CD4-positive, CD25-positive, alpha-beta regulatory T cell (primary cell): ENCODE data around the gene GNAL. TPM values are rescaled to one million over a fixed set of nuclear protein-coding genes. Genes with fewer than 3 reads are reported as not detected.

ENCODE experiments used
- ATAC-seq, 2 donors: fragments of 150-1000 bp; cut with Tn5 transposase; one replicate each; pipeline ENCODE4 v1.10.0; 2021; ENCODE audit warnings: low read depth in 2 of 2, moderate number of reproducible peaks in 2 of 2, moderate library complexity in 1 of 2
- DNase-seq, 3 donors: peaks; one replicate each; pipeline versions ENCODE4 v3.0.0 to v3.0.0-alpha.2; 2012 to 2022; ENCODE audit warnings: mixed read lengths in 1 of 3
- H3K27ac ChIP-seq: one replicate; pipeline ENCODE4 v1.7.0; 2013; ENCODE audit warnings: mild to moderate bottlenecking, low read length; ENCODE audit not compliant: insufficient read depth, poor library complexity, severe bottlenecking
- H3K27me3 ChIP-seq: one replicate; pipeline ENCODE4 v1.7.0; 2013; ENCODE audit warnings: low read length; ENCODE audit not compliant: control insufficient read depth, insufficient read depth
- H3K36me3 ChIP-seq: one replicate; pipeline ENCODE4 v1.7.0; 2013; ENCODE audit warnings: mild to moderate bottlenecking, low read length, moderate library complexity; ENCODE audit not compliant: control insufficient read depth, insufficient read depth
- H3K4me1 ChIP-seq: 2 replicates; pipeline ENCODE4 v1.7.0; 2013; ENCODE audit warnings: mild to moderate bottlenecking, low read length; ENCODE audit not compliant: insufficient read depth, control insufficient read depth, poor library complexity, severe bottlenecking
- H3K4me3 ChIP-seq: one replicate; pipeline ENCODE4 v1.7.0; 2013; ENCODE audit warnings: low read depth, mild to moderate bottlenecking, low read length, moderate library complexity
- H3K9me3 ChIP-seq, 2 experiments: 1 replicate in 1 of 2; 2 replicates in 1 of 2; pipeline ENCODE4 v1.7.0; 2013; ENCODE audit warnings: low read length in 2 of 2, mild to moderate bottlenecking in 1 of 2, moderate library complexity in 1 of 2; ENCODE audit not compliant: control insufficient read depth in 2 of 2
- H3K27ac Mint-ChIP-seq, 3 donors: one replicate each; pipeline ENCODE4 v1.8.0; 2020 to 2022; ENCODE audit warnings: mild to moderate bottlenecking in 3 of 3, mixed read lengths in 3 of 3, moderate library complexity in 2 of 3
- H3K27me3 Mint-ChIP-seq: one replicate; pipeline ENCODE4 v1.8.0; 2022; ENCODE audit warnings: mild to moderate bottlenecking, mixed read lengths
- H3K36me3 Mint-ChIP-seq: one replicate; pipeline ENCODE4 v1.8.0; 2020; ENCODE audit warnings: mixed read lengths
- H3K4me1 Mint-ChIP-seq, 4 donors: one replicate each; pipeline ENCODE4 v1.8.0; 2020 to 2022; ENCODE audit warnings: mixed read lengths in 4 of 4, mild to moderate bottlenecking in 1 of 4
- H3K4me3 Mint-ChIP-seq, 4 donors: one replicate each; pipeline ENCODE4 v1.8.0; 2020 to 2022; ENCODE audit warnings: mild to moderate bottlenecking in 4 of 4, mixed read lengths in 4 of 4, moderate library complexity in 3 of 4
- H3K9me3 Mint-ChIP-seq, 7 donors: one replicate each; pipeline ENCODE4 v1.8.0; 2020 to 2022; ENCODE audit warnings: mixed read lengths in 7 of 7, mild to moderate bottlenecking in 3 of 7, moderate library complexity in 2 of 7
- polyA plus RNA-seq, 4 donors: library from polyadenylated mRNA; unstranded; fragments of 300-500 nt; fragmentation: Illumina TruSeq; gene quantifications; one replicate each; pipeline ENCODE4 v1.2.3, GENCODE V29; 2021
- total RNA-seq: library from RNA; stranded (reverse); gene quantifications from one replicate; pipeline ENCODE4 v1.2.3, GENCODE V29; 2022

Gene GNAL
- total and polyA plus RNA-seq, 5 donors from 2014 or later, result 0.05 to 0.76 (median 0.09) TPM; not detected in 2

- Histone ChIP-seq H3K27ac (no peak overlapping the region), H3K36me3 (no peaks in the 10 kb centered on the region), H3K27me3 (no peaks in the 10 kb centered on the region), H3K9me3 (no peaks in the 10 kb centered on the region), H3K4me1 (no peaks in the 10 kb centered on the region), H3K4me3 (no peak overlapping the region)
- Mint-ChIP-seq H3K36me3 (no peaks in the 10 kb centered on the region), H3K27me3 (peaks cover 11% of the 10 kb centered on the region), H3K27ac (no peak overlapping the region), H3K9me3 (no peaks in the 10 kb centered on the region), H3K4me1 (no peaks in the 10 kb centered on the region), H3K4me3 (no peak overlapping the region)
- DNase-seq (no peak), ATAC-seq (no peak)
Measured at GRCh38 chr18:11669948-11670275, 19.2 kb upstream of the GNAL start.

GRCh38 chr18:11671156-11671555, 17.9 kb upstream of the GNAL start:
- DNase-seq (no peak), ATAC-seq (no peak)
- H3K27ac Mint-ChIP-seq, result no peak overlapping the region
- no peaks in the 10 kb centered on the region for H3K27me3 ChIP-seq
- H3K36me3 Mint-ChIP-seq, result no peaks in the 10 kb centered on the region
- no peaks in the 10 kb centered on the region for H3K36me3 ChIP-seq
- peaks cover 11% of the 10 kb centered on the region for H3K27me3 Mint-ChIP-seq
- no peaks in the 10 kb centered on the region for H3K4me1 ChIP-seq
- H3K9me3 Mint-ChIP-seq, result no peaks in the 10 kb centered on the region
- H3K27ac ChIP-seq, result no peak overlapping the region
- no peak overlapping the region for H3K4me3 ChIP-seq
- no peaks in the 10 kb centered on the region for H3K4me1 Mint-ChIP-seq
- no peak overlapping the region for H3K4me3 Mint-ChIP-seq
- H3K9me3 ChIP-seq, result no peaks in the 10 kb centered on the region

- no peaks in the 10 kb centered on the region for H3K27me3 ChIP-seq
- ATAC-seq (no peak), DNase-seq (no peak)
- H3K27me3 Mint-ChIP-seq, result peaks cover 11% of the 10 kb centered on the region
- no peaks in the 10 kb centered on the region for H3K36me3 Mint-ChIP-seq
- H3K4me1 ChIP-seq, result no peaks in the 10 kb centered on the region
- no peak overlapping the region for H3K4me3 ChIP-seq
- H3K4me1 Mint-ChIP-seq, result no peaks in the 10 kb centered on the region
- H3K36me3 ChIP-seq, result no peaks in the 10 kb centered on the region
- no peak overlapping the region for H3K27ac Mint-ChIP-seq
- H3K9me3 ChIP-seq, result no peaks in the 10 kb centered on the region
- no peaks in the 10 kb centered on the region for H3K9me3 Mint-ChIP-seq
- H3K4me3 Mint-ChIP-seq, result no peak overlapping the region
- H3K27ac ChIP-seq, result no peak overlapping the region
Measured at GRCh38 chr18:11672198-11672597, 16.9 kb upstream of the GNAL start.

GRCh38 chr18:11672846-11673454, 16.1 kb upstream of the GNAL start:
- H3K4me3 Mint-ChIP-seq, result no peak overlapping the region
- Histone ChIP-seq H3K9me3 (no peaks in the 10 kb centered on the region), H3K36me3 (no peaks in the 10 kb centered on the region), H3K27me3 (no peaks in the 10 kb centered on the region), H3K27ac (no peak overlapping the region), H3K4me1 (no peaks in the 10 kb centered on the region), H3K4me3 (no peak overlapping the region)
- peaks cover 11% of the 10 kb centered on the region for H3K27me3 Mint-ChIP-seq
- no peaks in the 10 kb centered on the region for H3K36me3 Mint-ChIP-seq
- no peaks in the 10 kb centered on the region for H3K9me3 Mint-ChIP-seq
- DNase-seq, result no peak
- no peaks in the 10 kb centered on the region for H3K4me1 Mint-ChIP-seq
- H3K27ac Mint-ChIP-seq, result no peak overlapping the region
- ATAC-seq, result no peak

GRCh38 chr18:11673560-11673959, 15.5 kb upstream of the GNAL start:
- ATAC-seq (no peak), DNase-seq (no peak)
- no peaks in the 10 kb centered on the region for H3K36me3 ChIP-seq
- H3K27ac ChIP-seq, result no peak overlapping the region
- H3K4me1 ChIP-seq, result no peaks in the 10 kb centered on the region
- no peaks in the 10 kb centered on the region for H3K27me3 ChIP-seq
- peak overlapping the region in 1 of 3 donors; percentile 61 for H3K27ac Mint-ChIP-seq
- no peaks in the 10 kb centered on the region for H3K9me3 Mint-ChIP-seq
- no peaks in the 10 kb centered on the region for H3K4me1 Mint-ChIP-seq
- H3K27me3 Mint-ChIP-seq, result peaks cover 11% of the 10 kb centered on the region
- H3K36me3 Mint-ChIP-seq, result no peaks in the 10 kb centered on the region
- H3K4me3 Mint-ChIP-seq, result no peak overlapping the region
- no peak overlapping the region for H3K4me3 ChIP-seq
- H3K9me3 ChIP-seq, result no peaks in the 10 kb centered on the region

GRCh38 chr18:11674119-11674518, 14.9 kb upstream of the GNAL start:
- Histone ChIP-seq H3K27ac (no peak overlapping the region), H3K4me3 (no peak overlapping the region), H3K9me3 (no peaks in the 10 kb centered on the region), H3K4me1 (no peaks in the 10 kb centered on the region), H3K27me3 (no peaks in the 10 kb centered on the region), H3K36me3 (no peaks in the 10 kb centered on the region)
- Mint-ChIP-seq H3K9me3 (no peaks in the 10 kb centered on the region), H3K36me3 (no peaks in the 10 kb centered on the region), H3K27me3 (peaks cover 11% of the 10 kb centered on the region), H3K4me1 (no peaks in the 10 kb centered on the region), H3K27ac (no peak overlapping the region), H3K4me3 (no peak overlapping the region)
- DNase-seq, result no peak
- no peak for ATAC-seq

GRCh38 chr18:11676386-11676785, 12.7 kb upstream of the GNAL start:
- Histone ChIP-seq H3K9me3 (no peaks in the 10 kb centered on the region), H3K36me3 (no peaks in the 10 kb centered on the region), H3K4me1 (no peaks in the 10 kb centered on the region), H3K4me3 (no peak overlapping the region), H3K27ac (no peak overlapping the region), H3K27me3 (no peaks in the 10 kb centered on the region)
- H3K4me1 Mint-ChIP-seq, result no peaks in the 10 kb centered on the region
- no peak for ATAC-seq
- peaks cover 4% of the 10 kb centered on the region for H3K27me3 Mint-ChIP-seq
- DNase-seq, result no peak
- no peak overlapping the region for H3K27ac Mint-ChIP-seq
- H3K4me3 Mint-ChIP-seq, result no peak overlapping the region
- no peaks in the 10 kb centered on the region for H3K36me3 Mint-ChIP-seq
- peaks cover 0 to 2% (median 0%) of the 10 kb centered on the region in 7 donors for H3K9me3 Mint-ChIP-seq

GRCh38 chr18:11676867-11677266, 12.2 kb upstream of the GNAL start:
- H3K9me3 Mint-ChIP-seq, result peaks cover 0 to 2% (median 0%) of the 10 kb centered on the region in 7 donors
- no peaks in the 10 kb centered on the region for H3K36me3 ChIP-seq
- no peaks in the 10 kb centered on the region for H3K4me1 ChIP-seq
- H3K4me3 Mint-ChIP-seq, result no peak overlapping the region
- H3K27me3 ChIP-seq, result no peaks in the 10 kb centered on the region
- no peak overlapping the region for H3K4me3 ChIP-seq
- H3K9me3 ChIP-seq, result no peaks in the 10 kb centered on the region
- H3K4me1 Mint-ChIP-seq, result no peaks in the 10 kb centered on the region
- H3K27ac Mint-ChIP-seq, result no peak overlapping the region
- no peaks in the 10 kb centered on the region for H3K36me3 Mint-ChIP-seq
- H3K27me3 Mint-ChIP-seq, result peaks cover 4% of the 10 kb centered on the region
- ATAC-seq (no peak), DNase-seq (no peak)
- H3K27ac ChIP-seq, result no peak overlapping the region
